GM10847 (cell line): Measurements from ENCODE around the gene AGAP1.

ENCODE experiments used
- POLR2A ChIP-seq: IDR thresholded peaks from 2 replicates; pipeline ENCODE4 v1.6.1; 2011; ENCODE audit not compliant: insufficient read length; ENCODE audit errors: extremely low read depth

AGAP1 gene

DNA sequence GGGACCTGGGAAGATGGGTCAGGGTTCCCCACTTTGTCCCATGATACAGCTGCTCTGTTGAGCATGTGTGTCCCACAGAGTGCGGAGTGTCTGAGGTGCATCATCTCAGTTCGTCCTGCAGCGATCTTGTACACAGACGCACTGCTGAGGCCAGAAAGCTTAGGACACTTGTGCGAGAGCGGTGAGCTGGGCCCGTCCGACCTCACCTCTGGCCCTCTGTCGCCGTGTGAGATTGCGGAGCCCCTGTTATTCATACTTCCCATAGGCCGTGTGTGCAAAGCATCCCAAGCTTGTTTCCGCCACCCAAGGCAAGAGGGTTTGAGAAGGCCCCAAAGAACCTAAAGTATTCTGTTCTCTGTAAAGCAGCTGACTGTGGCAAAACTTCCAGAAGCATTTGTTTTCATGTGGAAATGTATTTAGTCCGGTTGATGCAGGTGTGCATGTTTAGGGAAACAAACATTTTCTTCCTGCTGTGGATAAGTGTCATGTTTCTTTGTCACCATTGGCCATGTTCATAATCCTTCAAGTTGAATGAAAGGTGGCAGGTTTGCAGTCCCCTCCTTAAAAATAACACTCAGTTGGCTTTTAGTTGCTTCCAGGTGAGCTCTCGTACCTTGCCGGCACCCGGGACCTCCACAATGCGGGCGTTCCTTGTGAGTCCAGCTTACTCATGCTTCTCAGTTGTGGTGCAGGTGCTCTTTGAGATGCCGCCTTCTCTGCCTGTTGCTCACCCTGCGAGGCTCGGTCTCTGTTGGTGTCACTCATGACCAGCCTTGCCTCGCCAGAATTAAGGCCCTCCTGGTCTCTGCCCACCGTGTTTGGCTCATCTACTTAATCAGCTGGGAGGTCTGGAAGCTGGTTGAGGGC, 5.3 kb downstream of the AGAP1 start:
- no peak for TF ChIP-seq POLR2A

DNA sequence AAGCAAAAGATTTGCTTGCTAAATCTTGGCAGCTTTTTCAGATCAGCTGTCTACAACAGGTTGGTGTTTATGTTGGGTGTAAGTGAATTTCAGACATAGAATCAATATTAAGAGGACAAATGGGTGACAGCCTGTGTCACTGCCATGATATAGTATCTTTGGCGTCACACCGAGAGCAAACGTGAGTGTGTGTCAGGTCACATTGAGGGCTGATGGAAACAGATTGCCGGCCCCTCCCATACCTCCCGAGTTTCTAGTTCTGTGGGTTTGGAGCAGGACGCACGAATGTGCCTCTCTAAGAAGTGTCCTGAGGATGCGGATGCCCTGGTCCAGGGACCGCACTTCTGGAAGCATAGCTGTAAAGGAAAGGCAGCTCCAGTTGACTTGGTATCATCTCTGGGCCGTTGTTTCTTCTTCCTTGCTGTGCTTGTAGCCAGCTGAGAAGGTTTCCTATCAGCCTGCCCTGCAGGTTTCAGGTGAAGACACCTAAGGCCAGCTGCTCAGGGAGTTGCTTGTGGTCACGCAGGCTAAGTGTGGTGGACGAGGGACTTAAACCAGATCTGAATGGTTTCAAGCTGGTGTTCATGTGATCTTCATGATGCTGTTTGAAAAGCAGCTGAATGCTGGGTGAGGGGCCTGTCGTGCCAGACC, 6.4 kb downstream of the AGAP1 start:
- TF ChIP-seq POLR2A, result no peak

DNA sequence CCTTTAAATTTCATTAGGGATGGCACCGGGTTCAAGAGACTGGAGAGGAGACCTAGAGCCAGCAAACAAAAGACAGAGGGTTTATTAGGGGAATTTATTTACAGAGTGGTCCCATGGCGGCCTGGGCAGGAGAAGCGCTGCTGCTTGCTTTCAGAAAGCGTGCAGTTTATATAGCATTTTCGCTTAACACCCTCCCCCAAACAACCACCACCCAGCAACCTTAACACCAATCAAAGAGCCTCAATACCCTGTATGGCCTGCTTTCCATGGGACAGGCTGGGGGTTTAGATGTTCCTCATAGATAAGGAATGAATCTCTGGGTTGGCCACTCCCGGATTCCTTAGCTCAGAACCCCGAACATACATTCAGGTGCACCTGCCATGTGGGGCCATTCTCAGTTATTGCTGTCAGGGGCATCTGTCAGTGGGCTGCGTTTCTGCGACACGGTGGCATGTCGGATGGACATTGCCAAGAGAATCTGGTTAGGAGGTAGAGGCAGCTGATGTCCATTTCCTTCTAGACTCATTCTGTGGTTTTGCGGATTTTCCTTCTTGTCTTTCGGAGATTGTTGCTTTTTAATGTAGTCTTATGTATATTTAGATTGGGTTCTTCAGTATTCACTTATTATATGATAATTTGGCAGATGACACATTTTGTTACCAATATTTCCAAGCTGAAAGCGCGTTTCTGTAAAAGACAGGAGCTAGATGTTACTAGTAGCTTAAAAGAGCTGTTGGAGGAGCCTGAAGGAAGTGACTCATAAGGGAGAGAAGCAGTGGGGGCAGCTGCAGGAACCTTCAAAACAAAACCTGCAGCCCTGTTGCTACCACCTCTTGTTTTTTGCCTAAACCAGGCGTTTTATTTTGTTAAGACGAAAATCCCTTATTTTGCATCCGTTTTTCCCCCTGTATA, 7.2 kb downstream of the AGAP1 start:
- no peak for TF ChIP-seq POLR2A

DNA sequence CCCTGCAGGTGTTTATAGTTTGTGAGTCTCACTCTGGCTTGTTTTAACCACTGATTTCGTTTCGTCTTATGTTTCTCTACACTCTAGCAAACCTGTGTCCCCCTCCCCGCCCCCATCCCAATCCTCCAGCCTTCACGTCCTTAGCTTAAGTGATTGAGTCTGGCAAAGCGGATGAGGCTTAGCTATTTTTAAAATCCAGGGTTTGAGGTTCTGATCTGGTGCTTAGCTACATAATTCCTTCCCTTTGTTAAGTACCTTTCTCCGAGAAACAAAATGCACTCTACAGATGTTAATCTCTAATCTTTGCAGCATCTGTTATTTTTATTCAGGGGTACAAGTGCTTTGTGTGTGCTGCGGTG, 7.8 kb downstream of the AGAP1 start:
- no peak for TF ChIP-seq POLR2A

DNA sequence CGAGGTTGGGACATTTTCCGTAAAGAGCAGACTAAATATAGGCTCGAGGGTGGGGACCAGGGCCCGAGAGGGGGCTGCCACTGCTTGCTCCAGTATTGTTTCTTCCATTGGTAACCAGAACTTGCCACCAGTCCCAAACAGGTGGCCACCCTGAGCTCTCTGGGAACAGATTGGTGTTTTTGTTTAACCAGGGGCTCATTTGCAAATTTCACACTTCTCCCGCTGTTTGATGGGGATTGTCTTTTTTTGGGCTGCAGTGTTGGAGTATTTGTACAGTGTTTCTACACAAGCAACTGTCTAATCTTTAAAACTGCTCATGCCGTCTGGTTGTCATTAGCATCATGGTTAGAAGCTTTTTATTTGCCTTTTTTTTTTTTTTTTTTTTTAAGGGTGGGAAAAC, 8.5 kb downstream of the AGAP1 start:
- TF ChIP-seq POLR2A, result no peak

DNA sequence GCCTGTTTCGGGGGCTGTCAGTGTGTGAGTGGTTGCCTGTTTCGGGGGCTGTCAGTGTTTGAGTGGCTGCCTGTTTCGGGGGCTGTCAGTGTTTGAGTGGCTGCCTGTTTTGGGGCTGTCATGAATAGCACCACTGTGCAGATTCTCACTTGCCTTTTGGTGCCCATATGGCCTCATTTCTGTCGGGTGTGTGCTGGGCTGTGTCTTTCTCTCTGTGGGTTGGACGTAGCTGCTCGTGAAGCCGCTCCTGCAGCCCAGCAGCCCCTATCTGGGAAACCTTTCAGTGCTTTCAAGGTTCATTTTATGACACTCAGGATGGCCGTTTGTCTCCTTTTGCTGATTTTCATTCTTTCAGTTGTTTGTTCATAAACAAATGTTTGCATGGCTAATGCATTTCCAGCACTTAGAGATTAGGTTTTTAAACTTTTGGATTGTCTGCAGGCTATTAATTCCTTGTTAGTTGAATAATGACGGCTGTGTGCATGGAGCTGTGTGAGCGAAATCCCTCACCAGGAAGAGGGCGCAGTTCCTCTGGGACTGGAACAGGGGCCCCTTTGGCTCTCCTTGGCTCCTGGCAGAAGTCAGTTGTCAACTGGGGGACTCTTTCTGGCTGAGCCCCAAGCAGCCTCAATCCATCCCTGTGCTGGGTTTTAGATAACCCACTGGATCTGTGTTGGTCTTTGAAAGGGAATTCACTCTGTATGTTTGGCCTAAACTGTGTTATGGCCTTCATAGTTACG, 10.8 kb downstream of the AGAP1 start:
- no peak for TF ChIP-seq POLR2A

DNA sequence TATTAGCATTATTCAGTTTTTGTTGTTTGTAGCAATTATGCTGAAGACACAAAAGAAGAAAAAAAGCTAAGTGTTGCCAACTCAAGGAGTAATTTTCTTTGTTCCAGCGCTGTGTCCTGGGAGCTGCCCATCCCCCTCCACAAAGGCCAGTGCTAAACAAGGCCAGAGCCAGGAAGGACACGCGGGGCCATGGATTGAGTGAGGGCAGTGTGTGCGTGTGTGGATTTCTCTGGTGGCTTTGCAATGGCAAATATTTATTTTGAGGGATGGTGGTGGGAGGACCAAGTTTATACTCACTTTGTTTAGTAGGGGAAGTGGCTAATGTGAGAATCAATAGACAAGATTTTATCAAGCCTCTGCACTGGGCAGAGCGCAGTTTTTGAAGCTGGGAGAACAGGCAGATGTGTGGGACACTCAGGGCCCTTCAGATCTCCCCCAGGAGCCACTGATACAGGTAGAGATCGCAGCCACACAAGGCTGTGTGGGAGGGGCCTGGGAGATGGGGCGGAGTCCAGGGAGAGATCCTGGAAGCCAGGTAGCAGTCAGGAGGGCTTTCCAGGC, 11.4 kb downstream of the AGAP1 start:
- no peak for TF ChIP-seq POLR2A

DNA sequence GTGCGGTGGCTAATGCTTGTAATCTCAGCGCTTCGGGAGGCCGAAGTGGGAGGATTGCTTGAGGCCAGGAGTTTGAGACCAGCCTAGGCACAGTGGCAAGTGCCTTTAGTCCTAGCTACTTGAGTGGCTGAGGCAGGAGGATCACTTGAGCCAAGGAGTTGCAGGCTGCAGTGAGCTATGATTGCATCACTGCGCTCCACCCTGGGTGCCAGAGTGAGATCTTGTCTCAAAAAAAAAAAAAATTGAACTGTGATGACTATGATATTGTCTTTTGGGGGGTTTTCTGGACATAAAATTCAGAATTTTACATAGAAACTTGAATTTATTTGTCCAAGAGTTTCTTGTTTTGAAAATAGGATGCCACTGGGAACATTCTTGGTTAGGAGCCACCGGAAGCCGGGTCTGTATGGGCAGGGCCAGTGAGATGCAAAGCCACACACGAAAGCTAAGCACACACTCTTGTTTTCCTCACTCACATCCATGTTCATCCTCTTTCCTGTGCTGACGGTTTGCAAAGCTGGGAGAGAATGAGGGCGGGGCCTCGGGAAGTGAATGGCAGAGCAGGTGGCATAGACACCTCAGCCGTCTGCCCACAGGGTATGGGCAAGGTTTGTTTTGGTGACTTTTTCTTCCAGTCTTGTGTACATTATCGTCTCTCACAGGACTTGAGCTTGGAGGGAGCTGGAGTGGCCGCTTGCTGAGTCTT, 12.6 kb downstream of the AGAP1 start:
- TF ChIP-seq POLR2A, result no peak

DNA sequence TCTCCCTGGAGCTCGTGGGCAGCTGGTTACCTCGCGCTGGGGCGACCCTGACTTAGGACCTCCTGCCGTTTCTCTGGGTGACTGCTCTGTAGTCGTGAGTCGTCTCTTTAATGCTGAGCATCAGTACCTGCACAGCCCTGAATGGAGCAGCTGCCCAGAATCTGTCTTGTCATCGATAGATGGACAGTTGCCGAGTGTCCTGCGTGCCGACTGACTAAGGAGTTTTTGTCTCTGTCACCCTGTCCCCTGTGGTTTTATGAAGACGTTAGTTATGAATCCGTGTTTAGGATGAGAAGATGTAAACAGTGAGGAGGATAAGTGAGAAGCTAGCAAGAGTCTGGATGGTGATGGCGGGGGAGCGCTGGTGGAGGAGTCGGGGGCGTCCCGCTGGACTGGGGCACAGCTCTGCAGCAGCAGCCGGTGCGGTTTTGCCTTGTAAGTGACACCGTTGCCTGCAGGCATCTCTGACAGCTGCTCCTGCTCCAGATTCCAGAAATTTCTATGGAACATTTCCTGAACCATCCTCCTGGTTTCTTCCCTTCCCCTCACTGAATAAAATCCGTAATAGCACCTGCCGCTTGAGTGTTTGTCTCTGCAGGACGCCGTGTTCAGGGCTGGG, 13.3 kb downstream of the AGAP1 start:
- no peak for TF ChIP-seq POLR2A

DNA sequence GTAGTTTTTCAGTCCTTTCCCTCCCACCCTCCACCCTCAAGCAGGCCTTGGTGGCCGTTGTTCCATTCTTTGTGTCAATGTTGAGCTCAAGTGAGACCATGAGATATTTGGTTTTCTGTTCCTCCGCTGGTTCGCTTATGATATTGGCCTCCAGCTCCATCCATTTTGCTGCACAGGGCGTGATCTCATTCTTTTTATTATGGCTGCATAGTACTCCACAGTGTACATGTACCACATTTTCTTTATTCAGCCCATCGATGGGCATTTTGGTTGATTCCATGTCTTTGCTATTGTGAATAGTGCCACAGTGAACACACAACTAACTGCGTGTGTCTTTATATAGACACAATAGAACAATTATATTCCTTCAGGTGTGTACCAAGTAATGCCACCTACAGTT, 14.1 kb downstream of the AGAP1 start:
- no peak for TF ChIP-seq POLR2A

DNA sequence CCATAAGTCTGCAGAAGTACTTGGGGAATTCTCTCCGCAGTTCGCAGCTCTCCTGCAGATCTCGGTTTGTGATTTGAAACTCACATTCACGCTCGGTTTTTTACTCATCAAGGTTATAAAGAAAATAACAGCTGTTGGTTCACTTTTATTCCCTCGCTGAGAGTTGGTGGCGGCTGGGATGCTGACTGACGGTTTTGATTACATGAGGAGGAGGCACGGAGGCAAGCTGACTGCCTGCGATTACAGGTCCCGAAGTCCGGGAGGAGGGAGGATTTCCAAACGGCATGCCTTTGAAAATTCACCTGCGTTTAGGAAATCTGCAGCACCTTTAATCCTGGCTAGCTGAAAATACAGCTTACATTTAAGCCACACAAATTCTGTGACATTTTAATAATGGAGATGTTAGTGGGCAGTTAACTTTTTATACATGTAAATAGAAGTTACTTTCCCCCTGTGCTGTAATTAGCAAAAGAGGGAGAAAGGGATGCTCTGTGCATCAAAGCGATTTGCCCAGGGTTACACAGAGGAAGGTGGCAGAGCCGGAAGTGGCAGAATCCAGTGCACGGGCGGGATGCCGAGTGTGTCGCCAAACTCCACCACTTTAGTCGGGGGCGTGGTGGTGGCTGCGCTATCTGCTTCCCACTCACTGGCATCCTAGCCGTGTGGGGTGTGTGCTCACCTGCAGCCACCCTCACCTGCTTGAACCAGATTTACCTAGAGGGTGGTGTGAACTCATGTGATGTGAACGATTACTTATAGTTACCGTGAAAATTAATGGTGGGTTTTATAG, 14.7 kb downstream of the AGAP1 start:
- no peak for TF ChIP-seq POLR2A

DNA sequence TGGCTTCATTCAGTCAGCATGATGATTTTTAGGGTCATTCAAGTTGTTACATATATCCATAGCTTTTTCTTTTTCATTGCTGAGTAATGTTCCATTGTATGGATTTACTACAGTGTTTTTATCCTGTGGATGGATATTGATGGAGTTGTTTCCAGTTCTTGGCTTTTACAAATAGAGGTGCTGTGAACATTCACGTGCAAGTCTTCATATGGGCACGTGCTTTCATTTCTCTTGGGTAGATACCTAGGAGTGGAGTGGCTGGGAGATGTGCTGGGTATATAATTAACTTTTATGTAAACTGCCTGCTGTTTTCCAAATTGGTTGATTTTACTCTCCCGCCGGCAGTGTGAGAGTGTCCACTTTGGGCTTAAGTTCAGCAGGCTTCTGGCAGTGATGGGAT, 16.5 kb downstream of the AGAP1 start:
- no peak for TF ChIP-seq POLR2A

DNA sequence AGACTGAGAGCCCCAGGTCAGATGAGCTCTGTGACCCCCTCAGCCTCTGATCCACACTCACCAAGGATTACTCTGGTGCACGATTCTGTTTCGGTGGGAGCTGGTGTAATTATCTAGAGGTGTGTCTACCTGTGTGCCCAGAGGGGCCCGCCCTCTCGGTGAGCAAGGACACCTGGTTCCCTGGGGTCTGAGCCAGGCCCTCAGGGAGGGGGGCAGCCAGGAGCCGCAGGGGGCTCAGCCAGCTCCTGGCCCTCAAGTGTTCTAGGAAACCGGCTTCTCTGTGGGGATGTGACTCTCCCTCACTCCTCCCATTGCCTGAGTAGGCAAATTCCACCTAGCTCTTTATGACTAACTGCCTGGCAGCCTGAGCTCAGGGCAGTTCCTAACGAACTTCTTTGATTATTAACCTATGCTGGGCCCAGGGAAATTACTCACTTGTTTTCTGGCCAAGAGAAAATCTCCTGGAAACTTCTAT, 17.4 kb downstream of the AGAP1 start:
- no peak for TF ChIP-seq POLR2A
